NCI-H345 treated with DMSO at 0.1 percent for 48 hours (cell line): Measurements from ENCODE around the gene HAS3.
"Not testable (repeated sequence)": the region's sequence is repeated elsewhere in the genome, so short reads cannot be mapped to it uniquely, and the experiment has no call there.

Experiments used
- DNase-seq: peaks from one replicate; lab custom pipeline; 2025; ENCODE audit not compliant: unreplicated experiment; lab: John Stamatoyannopoulos, UW

The HAS3 gene

DNA sequence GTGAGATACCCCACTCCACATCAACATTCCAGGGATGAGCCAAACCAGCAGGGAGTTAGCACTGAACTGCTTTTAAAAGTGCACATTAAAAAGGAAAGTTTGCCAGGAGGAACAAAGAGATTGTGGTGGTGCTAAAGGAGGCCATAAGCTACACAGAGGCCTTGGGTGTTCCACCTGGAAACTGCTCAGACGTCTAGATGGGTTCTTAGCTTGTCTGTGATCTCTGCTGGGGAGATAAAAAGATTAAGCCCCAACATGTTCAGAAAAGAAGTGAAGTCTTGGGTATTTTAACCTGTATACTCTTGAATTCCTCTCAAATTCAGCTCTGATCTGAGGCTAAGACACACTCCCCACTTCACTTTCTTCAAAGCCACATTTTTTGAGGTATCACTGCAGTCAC, 10.4 kb downstream of the HAS3 start:
- no peak for DNase-seq

DNA sequence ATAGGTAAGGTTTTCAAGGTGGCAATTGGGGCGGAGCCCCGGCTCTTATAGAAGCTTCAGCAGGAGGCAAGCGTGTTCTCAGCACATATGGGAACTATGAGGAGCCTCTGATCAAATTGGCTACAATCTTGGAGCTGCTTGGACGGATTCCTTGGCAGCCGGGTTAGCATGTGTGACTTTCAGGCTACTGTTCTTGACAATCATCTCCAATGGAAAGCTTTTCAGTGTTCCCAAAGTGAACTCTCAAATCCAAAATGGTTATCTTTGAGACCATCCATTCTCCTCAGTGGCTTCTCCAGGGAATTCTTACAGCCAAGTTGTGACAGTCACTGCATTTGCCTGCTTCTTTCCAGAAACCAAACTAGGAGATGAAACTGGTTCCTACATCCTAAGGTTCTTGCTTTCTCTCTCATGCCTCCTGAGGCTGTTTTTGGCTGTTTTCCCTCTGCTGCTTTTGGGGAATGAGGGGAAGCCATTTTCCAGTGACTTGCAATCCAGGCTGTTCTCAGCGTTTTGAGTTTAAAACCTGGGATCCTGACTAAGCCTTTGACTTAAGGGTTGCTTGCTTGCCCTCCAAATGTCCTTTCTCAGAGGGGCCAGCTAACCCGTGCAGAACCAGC, 10.9 kb downstream of the HAS3 start:
- DNase-seq = no peak

DNA sequence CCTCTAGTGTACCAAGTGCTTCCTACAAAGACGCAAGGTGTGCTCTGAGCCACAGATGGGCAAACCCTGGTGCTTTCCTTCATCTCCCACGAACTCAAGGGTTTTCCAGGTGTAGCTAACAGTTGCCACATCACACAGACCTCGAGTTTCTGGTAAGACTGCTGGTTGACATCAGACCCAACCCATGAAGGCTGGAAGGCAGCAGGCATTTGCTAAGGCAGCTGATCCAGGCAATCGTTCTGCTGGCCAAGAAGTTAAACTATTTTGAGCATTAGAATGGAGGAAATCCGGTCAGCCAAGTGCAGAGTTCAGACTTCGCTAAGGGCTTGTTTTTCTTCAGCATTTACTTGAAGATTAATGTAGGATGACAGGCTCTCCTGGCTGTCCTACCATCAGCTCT, 11.5 kb downstream of the HAS3 start:
- DNase-seq = no peak

DNA sequence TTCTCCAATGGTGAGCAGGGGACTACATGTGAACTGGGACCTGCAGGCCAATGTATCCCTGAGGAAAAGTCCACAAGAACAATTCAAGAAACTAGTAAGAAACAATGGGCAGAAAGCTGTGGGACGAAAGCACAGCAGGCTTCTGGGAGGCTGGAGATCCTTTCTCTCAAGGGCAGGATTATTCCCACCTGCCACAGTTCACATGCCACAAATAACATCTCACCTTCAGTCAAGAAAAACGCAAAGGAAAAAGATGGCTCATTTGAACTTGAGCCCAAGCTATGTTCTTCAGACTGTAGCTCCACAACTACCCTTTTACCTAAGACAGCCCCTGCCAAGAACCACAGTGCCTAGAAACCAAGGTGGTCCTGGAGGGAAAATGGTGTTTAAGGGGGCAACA, 13.0 kb downstream of the HAS3 start:
- DNase-seq = no peak

DNA sequence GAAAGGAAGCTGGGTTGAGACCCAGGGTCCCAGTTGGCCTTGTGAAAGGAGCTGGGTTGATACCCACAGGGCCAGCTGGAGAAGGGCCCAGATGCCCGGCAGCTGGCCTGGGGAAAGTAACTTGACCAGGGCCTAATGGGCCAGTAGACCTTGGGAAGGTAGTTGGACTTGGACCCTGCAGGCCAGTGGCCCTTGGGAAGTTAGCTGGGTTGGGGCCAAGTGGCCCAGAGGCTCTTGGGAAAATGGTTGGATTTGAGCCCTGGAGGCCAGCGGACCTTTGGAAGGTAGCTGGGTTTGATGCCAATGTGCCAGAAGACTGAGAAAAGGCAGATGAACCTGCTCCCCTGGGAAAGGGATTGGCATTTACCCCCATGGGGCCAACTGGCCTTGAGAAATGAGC, 13.5 kb downstream of the HAS3 start:
- DNase-seq = no peak

- DNase-seq = no peak
Measured at GRCh38 chr16:69119536-69119935, 14.1 kb downstream of the HAS3 start.

DNA sequence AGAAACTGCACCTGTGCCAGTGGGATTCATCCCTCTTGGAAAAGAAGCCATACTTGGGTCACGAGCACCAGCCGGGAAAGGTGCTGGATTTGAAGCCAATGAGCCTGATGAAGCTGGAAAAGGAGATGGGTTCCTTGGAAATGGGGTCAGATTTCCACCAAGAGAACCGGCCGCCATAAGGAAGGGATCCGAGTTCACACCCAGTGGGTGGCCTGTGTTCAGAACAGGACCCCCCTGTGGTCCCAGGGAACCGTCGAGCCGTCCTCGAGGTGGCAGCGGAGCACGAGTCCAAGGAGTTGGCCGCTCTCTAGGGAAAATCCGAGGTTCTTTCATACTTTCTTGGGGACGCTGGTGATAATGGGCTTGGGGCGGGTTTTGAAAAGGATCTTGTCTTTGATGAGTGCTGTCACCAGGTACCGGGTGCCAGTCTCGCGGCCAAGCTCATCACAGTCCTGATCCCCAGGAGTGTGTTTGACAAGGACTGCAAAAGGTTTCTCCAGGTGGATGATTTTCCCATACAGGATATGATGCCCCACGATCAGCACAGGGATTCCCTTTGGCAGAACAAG, 14.7 kb downstream of the HAS3 start:
- no peak for DNase-seq

- peak; percentile 10 for DNase-seq
Measured at GRCh38 chr16:69123910-69124309, 18.5 kb downstream of the HAS3 start.

- not testable (repeated sequence) for DNase-seq
Measured at GRCh38 chr16:69124406-69124805, 19.0 kb downstream of the HAS3 start.

GRCh38 chr16:69124961-69125360, 19.5 kb downstream of the HAS3 start:
- DNase-seq = not testable (repeated sequence)

GRCh38 chr16:69126221-69126620, 20.8 kb downstream of the HAS3 start:
- DNase-seq = no peak

GRCh38 chr16:69126801-69127200, 21.3 kb downstream of the HAS3 start:
- not testable (repeated sequence) for DNase-seq

- no peak for DNase-seq
Measured at GRCh38 chr16:69127966-69128510, 22.6 kb downstream of the HAS3 start.

GRCh38 chr16:69130461-69130860, 25.0 kb downstream of the HAS3 start:
- DNase-seq = no peak

DNA sequence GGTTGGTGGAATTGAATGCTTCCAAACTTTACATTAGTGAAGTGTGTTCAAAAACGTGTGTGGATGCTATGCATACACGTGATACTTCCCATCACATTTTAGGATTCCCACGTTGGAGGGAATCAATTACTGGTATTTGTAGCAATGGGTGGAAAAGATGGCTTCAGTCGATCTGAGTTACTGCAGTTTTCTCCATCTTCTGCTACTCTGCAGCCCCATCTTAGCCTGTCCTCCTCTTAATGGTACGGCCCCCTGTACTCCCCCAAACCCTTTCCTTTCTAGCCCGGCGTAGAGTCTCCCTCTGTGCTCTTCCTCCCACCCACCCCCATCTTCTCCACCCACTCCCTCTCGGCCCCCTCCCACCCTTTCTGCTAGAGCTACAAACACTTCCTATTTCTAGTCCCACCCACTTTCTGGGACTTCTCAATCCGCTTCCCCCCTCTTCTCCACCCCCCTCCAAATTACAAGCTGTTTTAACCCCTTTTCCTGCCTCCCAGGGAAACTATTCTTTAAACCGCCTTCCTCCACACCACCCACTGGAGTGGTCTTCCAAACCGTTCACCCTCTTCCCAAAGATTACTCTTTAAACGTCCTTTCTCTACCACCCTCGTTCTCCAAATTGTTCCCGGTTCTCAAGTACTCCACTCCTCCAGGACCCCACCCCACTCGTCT, 25.9 kb downstream of the HAS3 start:
- no peak for DNase-seq

DNA sequence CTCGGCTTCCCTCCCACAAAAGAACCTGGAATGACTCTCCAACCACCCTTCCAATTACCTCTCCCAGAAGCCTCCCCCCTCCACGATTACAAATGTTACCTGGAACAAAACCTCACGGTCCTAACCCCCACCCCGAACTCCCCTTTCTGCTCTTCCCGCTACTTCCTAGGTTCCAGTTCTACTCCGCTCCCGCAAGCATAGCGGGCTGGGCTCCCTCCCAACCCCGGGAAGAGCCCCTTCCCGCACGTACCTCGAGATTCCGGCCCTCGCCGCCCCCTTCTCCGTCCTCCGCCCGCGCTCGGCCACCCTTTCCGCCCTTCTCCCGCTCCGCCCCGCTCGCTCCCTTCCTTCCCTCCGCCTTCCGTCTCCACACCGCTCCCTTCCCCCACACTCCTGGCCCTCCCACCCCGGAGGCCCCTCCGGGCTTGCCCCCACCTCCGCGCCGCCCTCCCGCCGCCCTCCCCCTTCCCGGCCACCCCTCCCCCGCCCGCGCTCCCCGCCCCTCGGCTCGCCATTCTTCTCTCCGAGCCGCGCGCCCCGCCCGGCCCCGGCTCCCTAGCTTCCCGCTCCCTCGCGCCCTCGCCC, 26.5 kb downstream of the HAS3 start:
- DNase-seq = no peak

GRCh38 chr16:69132424-69133252, 27.2 kb downstream of the HAS3 start, which contains the start of the genes CHTF8 and UTP4:
CHTF8 (minus strand) TSS chr16:69132588; CDS start chr16:69121458, 11,130 bp downstream.
UTP4 (plus strand) TSS chr16:69132649; CDS start chr16:69133460, 811 bp downstream.
- DNase-seq = peak; percentile 41

- no peak for DNase-seq
Measured at GRCh38 chr16:69133373-69133954, 28.0 kb downstream of the HAS3 start.

- DNase-seq = no peak
Measured at GRCh38 chr16:69138608-69139007, 33.2 kb downstream of the HAS3 start.

DNA sequence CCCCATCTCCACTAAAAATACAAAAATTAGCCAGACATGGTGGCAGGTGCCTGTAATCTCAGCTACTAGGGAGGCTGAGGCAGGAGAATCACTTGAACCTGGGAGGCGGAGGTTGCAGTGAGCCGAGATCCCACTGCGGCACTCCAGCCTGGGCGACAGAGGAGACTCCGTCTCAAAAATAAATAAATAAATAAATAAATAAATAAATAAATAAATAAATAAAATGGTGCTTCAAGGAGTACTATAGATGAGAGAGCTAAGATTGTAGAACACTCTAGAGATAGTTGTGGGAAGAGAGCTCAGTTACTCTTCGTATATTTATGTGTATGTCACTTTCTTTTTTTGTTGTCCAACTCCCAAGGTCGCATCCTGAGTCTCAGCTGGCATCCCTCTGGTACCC, 34.0 kb downstream of the HAS3 start:
- not testable (repeated sequence) for DNase-seq
